Memory B cell (primary cell): ENCODE measurements around the gene HNF4A.
"Not testable (repeated sequence)": the region's sequence is repeated elsewhere in the genome, so short reads cannot be mapped to it uniquely, and the experiment has no call there.

Source experiments
- ATAC-seq: fragments of 150-1000 bp; cut with Tn5 transposase; 2 replicates; pipeline ENCODE4 v1.10.0; 2021; ENCODE audit warnings: low read depth, mild to moderate bottlenecking, moderate library complexity
- DNase-seq, 2 donors: peaks; one replicate each; pipeline ENCODE4 v3.0.0; 2022; ENCODE audit warnings: low spot score in 2 of 2
- H3K27ac Mint-ChIP-seq: one replicate; pipeline ENCODE4 v1.8.0; 2022; ENCODE audit warnings: mild to moderate bottlenecking, moderate library complexity, mixed read lengths
- H3K27me3 Mint-ChIP-seq: one replicate; pipeline ENCODE4 v1.8.0; 2022; ENCODE audit warnings: mixed read lengths
- H3K36me3 Mint-ChIP-seq: one replicate; pipeline ENCODE4 v1.8.0; 2022; ENCODE audit warnings: mild to moderate bottlenecking, mixed read lengths
- H3K4me1 Mint-ChIP-seq: one replicate; pipeline ENCODE4 v1.8.0; 2022; ENCODE audit warnings: mixed read lengths
- H3K4me3 Mint-ChIP-seq: one replicate; pipeline ENCODE4 v1.8.0; 2022; ENCODE audit warnings: mild to moderate bottlenecking, moderate library complexity, mixed read lengths
- H3K9me3 Mint-ChIP-seq: one replicate; pipeline ENCODE4 v1.8.0; 2022; ENCODE audit warnings: mixed read lengths

Gene HNF4A

DNA sequence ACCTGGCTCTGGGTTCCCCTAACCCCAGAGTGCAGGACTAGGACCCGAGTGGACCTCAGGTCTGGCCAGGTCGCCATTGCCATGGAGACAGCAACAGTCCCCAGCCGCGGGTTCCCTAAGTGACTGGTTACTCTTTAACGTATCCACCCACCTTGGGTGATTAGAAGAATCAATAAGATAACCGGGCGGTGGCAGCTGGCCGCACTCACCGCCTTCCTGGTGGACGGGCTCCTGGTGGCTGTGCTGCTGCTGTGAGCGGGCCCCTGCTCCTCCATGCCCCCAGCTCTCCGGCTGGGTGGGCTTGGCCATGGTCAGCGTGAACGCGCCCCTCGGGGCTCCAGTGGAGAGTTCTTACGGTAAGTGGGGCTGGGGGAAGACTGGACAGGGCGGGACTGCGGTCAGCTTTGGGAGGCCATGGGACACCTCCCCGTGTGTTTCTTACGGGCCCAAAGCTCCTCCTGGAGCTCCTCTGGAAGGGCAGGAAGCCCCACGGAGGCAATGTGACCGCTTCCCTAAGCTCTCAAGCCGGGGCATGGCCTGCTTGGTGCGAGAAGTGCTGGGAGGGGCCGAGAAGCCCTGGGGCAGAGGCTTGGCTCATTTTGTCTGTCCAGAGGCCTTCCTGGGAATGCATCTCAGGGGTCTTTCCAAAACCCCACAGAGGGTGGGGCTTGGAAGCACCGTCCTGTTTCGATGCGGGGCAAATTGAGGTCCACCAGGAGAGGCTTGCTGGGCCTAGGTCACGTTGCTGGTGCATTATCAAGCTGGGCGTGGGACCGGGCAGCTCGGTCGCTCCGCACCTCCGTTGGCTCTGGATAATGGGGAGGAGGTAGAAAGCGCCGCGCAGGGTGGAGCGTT, at the start of gene HNF4A:
Gene HNF4A, plus strand, starts transcription at position 202 of the 855 bp plus-strand sequence. Its CDS starts 106 bp downstream, at position 308.
- Mint-ChIP-seq H3K27me3 (peaks cover 16% of the 10 kb centered on the region), H3K4me1 (peaks cover 3% of the 10 kb centered on the region), H3K27ac (no peak within 1 kb of the TSS), H3K9me3 (peaks cover 1% of the 10 kb centered on the region), H3K36me3 (peaks cover 2% of the 10 kb centered on the region), H3K4me3 (no peak within 1 kb of the TSS)
- no peak for ATAC-seq
- no peak for DNase-seq

DNA sequence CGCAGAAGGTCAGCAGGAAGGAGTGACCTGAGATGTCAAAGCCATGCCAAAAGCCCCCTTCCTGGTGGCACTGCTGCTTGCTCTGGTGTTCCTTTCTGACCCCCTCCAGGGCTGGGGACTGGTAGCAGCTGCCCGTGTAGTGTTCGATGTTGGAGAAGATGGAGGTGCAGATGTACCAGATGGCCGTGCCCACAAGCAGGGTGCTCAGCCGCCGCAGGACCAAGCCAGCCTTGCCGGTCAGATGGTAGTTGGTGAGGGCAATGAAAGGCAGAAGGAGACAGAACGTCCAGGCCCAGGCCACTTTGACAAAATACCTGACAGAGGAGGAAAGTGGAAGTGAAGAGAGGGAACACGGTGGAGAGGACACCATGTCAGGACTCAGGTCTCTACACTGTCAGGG, 48.6 kb upstream of the HNF4A start:
- Mint-ChIP-seq H3K36me3 (peaks cover 9% of the 10 kb centered on the region), H3K9me3 (no peaks in the 10 kb centered on the region), H3K27me3 (no peaks in the 10 kb centered on the region), H3K4me3 (no peak overlapping the region), H3K4me1 (peaks cover 20% of the 10 kb centered on the region), H3K27ac (no peak overlapping the region)
- DNase-seq (no peak), ATAC-seq (no peak)

DNA sequence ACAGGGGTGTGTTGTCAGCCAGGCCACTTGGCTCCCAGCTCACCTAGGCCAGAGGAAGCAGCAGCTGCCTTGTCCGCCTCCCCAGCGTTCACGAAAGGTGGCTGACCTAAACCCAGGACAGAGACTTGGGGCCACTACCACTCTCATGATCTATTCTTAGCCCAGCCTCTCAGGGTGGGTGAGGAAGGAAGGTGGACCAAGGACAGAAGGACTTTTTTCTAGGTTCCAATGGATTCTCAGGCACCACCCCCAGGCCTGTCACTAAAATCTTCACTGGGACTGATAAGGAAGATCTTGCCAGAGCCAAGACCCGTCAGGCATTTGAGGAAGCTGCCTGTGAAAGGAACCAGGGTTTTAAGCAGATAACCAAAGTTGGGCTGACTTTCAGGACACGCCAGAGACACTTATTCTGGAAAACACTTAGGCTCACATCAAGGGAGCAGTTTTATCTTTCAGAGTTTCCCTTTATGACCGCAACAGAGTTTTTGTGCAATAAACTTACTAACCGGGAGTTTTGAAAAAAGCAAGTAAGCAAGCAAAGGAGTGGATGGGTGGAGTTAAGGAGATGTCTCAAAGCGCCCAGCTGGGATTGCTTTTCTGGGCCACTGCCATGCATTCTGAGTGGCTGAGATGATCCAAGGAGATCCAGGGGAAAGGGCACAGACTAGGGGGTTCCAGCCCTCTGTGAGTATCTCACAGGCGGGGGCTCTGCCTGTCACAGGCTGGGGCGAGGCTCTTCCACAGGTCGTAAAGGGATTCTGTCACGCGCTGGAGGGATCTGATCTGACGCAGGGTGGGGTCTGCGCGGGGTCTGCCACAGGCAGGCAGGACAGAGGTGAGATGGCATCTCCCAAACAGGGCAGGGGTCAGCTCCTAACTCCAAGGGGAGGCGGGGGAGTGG, 45.5 kb upstream of the HNF4A start:
- H3K36me3 Mint-ChIP-seq: peaks cover 6% of the 10 kb centered on the region
- no peak for ATAC-seq
- peak overlapping the region; percentile 94 for H3K4me3 Mint-ChIP-seq
- peaks cover 20% of the 10 kb centered on the region for H3K4me1 Mint-ChIP-seq
- H3K27me3 Mint-ChIP-seq: no peaks in the 10 kb centered on the region
- no peaks in the 10 kb centered on the region for H3K9me3 Mint-ChIP-seq
- no peak for DNase-seq
- H3K27ac Mint-ChIP-seq: peak overlapping the region; percentile 60

DNA sequence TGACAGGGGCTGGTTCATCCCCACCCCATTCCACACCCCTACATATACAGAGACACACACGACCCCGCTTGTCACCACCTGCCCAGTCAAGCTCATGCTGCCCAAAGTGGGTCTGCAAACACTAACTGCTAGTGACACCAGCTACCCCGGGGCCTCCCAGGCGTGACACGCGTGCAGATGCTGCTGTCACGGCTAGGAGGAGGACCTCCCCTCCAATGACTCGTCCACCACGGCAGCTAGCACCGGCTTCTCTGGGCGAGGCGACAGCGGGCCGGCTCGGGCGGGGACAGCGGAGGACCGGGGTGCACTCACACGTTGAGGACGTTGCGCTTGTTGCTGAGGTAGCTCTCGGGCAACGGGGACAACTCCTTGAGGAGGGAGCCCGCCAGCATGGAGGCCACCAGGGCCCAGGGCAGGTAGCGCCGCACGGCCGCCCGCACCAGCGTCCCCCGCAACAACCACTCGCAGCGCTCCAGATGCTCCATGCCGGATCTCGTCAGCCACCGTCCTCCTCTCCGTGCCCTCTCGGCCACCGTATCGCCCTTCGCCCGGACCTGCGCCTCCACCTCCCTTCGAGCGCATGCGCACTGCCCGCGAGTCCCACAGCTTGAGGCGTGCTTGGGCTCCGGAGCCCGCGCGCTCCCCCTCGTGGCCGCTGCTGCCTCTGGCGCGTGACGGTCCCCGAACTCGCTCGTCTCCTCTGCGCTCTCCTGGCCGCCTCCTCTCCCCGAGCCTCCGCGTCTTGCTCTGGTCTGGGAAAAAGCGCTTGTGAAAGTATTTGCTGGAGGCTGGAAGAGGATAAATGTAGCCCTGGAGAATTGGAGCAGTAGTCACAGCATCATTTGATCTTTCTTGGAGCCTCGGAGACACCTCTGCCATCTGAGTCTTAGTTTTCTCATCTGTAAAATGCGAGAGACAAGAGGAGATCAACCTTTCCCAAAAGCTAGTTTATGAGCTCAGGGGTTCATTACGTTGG, 44.5 kb upstream of the HNF4A start, which contains the start of gene FITM2:
Gene FITM2, minus strand, starts transcription at position 539 of the 976 bp plus-strand sequence. Its CDS starts 54 bp downstream, at position 485.
- Mint-ChIP-seq H3K9me3 (no peaks in the 10 kb centered on the region), H3K4me1 (peaks cover 20% of the 10 kb centered on the region), H3K36me3 (peaks cover 6% of the 10 kb centered on the region), H3K27ac (peak within 1 kb of the TSS; percentile 91), H3K4me3 (peak within 1 kb of the TSS; percentile 94), H3K27me3 (no peaks in the 10 kb centered on the region)
- DNase-seq (peak; percentile 98 to 99), ATAC-seq (peak; percentile 94)

DNA sequence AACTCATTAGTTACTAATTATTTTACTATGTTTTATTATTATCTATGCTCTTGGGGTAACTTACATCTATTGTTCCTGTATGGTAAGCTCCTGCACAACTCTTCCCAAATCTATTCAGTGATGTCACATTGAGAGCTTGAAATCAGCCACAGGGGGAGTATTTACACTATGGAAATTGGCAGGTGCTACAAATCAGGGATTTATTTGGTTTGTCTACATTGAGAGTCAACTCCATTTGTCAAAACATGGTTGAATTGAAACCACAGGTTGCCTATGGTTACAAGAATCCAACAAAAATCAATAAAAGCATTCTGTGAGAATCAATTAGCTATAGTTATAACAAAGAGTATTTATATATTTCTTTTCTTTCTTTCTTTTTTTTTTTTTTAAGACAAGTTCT, 40.6 kb upstream of the HNF4A start:
- H3K36me3 Mint-ChIP-seq: no peaks in the 10 kb centered on the region
- ATAC-seq (no peak), DNase-seq (no peak)
- H3K27ac Mint-ChIP-seq: no peak overlapping the region
- no peaks in the 10 kb centered on the region for H3K27me3 Mint-ChIP-seq
- H3K9me3 Mint-ChIP-seq: no peaks in the 10 kb centered on the region
- H3K4me3 Mint-ChIP-seq: no peak overlapping the region
- peaks cover 12% of the 10 kb centered on the region for H3K4me1 Mint-ChIP-seq

DNA sequence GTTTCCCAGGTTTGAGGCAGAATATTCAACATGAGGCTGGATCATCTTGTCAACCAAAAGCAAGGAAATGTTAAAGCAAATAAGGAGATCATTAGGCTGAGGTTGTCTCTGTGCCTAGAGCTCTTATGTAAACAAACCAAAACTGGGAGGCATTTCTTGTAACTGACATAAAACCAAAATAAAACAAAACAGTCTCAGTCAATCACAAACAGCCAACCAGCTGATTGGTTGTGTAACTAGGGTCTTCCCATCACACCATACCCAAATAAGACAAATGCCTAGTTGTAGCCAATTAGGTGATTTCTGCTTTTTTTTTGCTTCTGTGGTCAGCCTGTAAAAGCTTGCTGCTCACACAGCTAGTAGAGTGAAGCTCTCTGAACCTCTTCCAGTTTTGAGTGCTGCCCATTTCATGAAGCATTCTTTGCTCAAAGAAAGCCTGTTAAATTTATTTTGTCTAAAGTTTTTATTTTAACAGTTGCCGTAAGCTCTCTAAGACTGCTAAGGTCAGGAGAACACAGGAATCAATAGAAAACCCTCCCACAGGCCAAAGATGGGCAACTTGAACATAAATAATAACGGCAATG, 35.6 kb upstream of the HNF4A start:
- no peaks in the 10 kb centered on the region for H3K4me1 Mint-ChIP-seq
- H3K36me3 Mint-ChIP-seq: no peaks in the 10 kb centered on the region
- no peak overlapping the region for H3K27ac Mint-ChIP-seq
- DNase-seq (no peak), ATAC-seq (no peak)
- H3K27me3 Mint-ChIP-seq: peaks cover 4% of the 10 kb centered on the region
- no peaks in the 10 kb centered on the region for H3K9me3 Mint-ChIP-seq
- H3K4me3 Mint-ChIP-seq: no peak overlapping the region

DNA sequence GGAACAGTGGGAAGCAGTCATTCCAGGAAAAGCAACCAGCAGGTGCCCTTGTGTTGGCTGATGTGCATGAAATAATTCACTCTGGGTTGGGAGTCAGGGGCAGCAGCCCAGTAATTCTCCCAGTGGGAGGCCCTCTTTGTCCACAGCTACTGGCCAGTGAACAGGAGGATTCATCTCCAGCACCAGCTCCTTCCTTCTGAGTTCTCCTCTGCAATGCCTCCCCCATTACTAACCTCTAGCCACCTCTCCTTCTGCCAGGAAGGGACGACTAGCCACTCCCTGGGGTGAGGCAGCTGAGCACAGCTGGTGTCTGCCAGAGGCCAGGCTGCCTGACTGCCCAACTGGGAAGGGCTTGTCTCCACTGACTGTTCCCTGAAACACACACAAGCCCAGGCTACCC, 31.2 kb upstream of the HNF4A start:
- Mint-ChIP-seq H3K4me1 (no peaks in the 10 kb centered on the region), H3K27me3 (peaks cover 12% of the 10 kb centered on the region), H3K36me3 (no peaks in the 10 kb centered on the region), H3K27ac (no peak overlapping the region), H3K4me3 (no peak overlapping the region), H3K9me3 (no peaks in the 10 kb centered on the region)
- no peak for ATAC-seq
- no peak for DNase-seq

DNA sequence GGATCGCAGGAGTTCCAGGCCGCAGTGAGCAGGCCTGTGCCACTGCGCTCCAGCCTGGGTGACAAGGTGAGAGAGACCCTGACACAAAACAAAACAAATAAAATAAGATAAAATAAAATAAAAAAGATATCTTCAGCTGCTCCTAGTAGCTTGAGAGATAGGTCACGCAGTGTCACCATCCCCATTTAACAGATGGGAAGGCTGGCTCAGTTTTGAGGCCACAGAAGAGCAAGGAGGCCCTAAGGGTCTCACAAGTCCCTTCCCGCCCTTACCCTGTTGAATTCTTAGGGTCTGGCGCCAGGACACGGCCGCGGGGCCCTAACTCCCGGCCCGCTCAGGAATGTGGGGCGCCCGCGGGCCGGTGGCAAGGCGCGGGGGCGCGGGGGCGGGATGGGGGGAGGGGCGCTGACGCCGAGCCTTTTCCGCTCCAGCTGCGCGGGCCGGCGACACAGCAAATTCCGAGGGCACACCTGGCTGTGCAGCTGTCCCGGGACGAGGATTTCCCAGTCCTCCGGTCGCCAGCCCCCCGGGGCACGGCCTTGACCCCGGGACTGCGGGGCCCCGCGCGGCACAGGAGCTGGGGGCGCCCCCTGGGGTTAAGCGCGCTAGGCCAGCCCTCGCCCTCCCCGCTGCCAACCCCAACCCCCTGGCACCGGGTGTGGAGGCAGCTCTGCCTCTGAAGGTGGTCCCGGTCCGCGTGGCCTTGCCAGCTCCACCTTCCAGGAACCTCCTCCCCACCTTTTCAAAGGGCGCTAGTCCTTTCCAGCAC, 28.9 kb upstream of the HNF4A start:
- Mint-ChIP-seq H3K4me1 (no peaks in the 10 kb centered on the region), H3K9me3 (no peaks in the 10 kb centered on the region), H3K27ac (no peak overlapping the region), H3K4me3 (peak overlapping the region; percentile 51), H3K36me3 (no peaks in the 10 kb centered on the region), H3K27me3 (peaks cover 15% of the 10 kb centered on the region)
- no peak for DNase-seq
- peak; percentile 26 for ATAC-seq

DNA sequence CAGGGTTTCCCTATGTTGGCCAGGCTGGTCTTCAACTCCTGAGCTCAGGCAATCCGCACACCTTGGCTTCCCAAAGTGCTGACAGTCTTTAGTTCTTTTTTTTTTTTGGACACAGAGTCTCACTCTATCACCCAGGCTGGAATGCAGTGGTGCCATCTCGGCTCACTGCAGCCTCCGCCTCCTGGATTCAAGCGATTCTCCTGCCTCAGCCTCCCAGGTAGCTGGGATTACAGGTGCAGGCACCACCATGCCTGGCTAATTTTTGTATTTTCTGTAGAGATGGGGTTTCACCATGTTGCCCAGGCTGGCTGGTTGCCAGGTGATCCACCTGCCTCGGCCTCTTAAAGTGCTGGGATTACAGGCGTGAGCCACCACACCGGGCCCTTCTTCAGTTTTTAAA, 27.8 kb upstream of the HNF4A start:
- H3K4me3 Mint-ChIP-seq: not testable (repeated sequence)

DNA sequence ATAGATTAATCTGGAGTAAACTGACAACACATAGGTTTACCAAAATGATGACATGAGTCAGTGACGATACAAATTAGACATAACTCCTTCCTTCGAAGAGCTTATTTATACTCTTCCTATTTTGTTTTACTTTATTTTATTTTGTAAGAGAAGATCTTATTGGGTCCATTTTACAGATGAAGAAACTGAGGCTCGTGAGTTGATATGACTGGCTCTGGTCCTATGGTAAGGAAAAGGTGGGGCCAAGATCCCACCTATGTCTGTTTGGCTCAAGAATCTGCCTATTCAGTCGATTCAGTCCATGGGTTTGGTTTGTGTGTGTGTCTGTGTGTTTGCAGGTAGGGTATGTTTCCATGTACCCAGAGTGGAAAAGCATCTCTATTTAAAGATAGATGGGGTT, 27.1 kb upstream of the HNF4A start:
- DNase-seq (no peak), ATAC-seq (no peak)
- H3K27ac Mint-ChIP-seq: no peak overlapping the region
- no peaks in the 10 kb centered on the region for H3K4me1 Mint-ChIP-seq
- H3K36me3 Mint-ChIP-seq: no peaks in the 10 kb centered on the region
- peaks cover 17% of the 10 kb centered on the region for H3K27me3 Mint-ChIP-seq
- no peaks in the 10 kb centered on the region for H3K9me3 Mint-ChIP-seq
- no peak overlapping the region for H3K4me3 Mint-ChIP-seq

More for the DNA sequence above, 27.8 kb upstream of the HNF4A start:
- not testable (repeated sequence) for H3K9me3 Mint-ChIP-seq, DNase-seq, H3K36me3 Mint-ChIP-seq, ATAC-seq, H3K4me1 Mint-ChIP-seq, H3K27ac Mint-ChIP-seq
- H3K27me3 Mint-ChIP-seq: peaks cover 15% of the 10 kb centered on the region

DNA sequence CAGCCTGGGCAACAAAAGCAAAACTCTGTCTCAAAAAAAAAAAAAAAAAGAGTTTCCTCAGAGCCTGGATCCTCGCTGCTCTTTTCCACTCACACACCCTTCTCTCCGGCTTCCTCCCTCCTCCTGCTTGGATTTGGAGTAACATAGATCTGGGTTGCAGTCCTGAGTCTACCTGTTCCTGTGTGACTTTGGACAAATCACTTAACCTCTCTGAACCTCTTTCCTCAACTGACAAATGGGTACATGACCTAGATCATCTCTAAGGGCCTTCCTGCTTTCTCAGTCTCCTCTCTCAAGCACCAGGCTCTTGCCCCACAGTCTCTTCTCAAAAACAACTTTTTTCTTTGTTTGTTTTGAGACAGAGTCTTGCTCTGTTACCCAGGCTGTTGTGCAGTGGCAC, 24.3 kb upstream of the HNF4A start:
- ATAC-seq (no peak), DNase-seq (no peak)
- no peaks in the 10 kb centered on the region for H3K36me3 Mint-ChIP-seq
- no peaks in the 10 kb centered on the region for H3K9me3 Mint-ChIP-seq
- peaks cover 16% of the 10 kb centered on the region for H3K27me3 Mint-ChIP-seq
- no peaks in the 10 kb centered on the region for H3K4me1 Mint-ChIP-seq
- no peak overlapping the region for H3K27ac Mint-ChIP-seq
- H3K4me3 Mint-ChIP-seq: no peak overlapping the region

DNA sequence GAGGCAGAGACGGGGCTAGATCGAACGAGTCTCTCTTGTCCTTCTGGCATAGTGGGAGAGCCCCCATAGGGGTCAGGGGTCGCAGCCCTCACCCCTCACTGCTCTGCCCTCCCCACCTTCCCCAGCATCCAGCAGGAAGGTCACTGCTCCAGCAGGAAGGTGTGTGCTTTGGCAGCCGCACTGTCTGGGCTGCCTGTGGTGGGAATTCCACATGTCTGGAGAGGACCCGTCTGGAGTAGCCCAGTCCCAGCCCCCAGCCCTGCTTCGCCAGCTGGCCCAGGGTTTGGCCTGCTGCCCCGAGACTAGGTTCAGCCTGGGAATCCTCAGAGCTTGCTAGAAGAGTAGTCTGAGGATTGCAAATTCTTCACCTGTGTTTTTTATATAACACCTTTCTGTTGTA, 21.2 kb upstream of the HNF4A start:
- no peaks in the 10 kb centered on the region for H3K4me1 Mint-ChIP-seq

More for the DNA sequence above, 21.2 kb upstream of the HNF4A start:
- Mint-ChIP-seq H3K27me3 (peaks cover 15% of the 10 kb centered on the region), H3K27ac (no peak overlapping the region), H3K4me3 (no peak overlapping the region), H3K9me3 (no peaks in the 10 kb centered on the region), H3K36me3 (no peaks in the 10 kb centered on the region)
- ATAC-seq (no peak), DNase-seq (no peak)
